ENCODE measurements around the gene HOTAIR.

DNA sequence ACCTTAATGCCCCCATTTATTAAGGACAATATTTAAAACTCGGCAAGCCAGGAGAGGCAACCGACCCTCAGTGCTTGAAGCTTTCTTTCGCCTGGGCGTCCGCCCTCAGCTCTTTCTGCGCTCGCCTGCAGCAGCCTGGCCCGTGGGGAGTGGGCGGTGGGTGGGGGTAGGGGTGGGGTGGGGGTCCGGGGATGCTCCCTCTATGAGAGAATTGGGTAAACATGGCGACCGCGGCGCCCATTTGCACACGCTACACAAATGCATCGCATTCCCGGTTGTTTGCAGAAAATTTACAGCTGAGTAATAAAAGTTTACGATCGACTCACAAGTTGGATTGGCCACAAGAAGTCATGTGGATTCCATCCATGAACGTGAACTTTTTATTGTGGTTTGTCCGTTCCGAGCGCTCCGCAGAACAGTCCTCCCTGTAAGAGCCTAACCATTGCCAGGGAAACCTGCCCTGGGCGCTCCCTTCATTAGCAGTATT is 41.8 kb upstream of the HOTAIR start:
- TF ChIP-seq, protein P1, sequence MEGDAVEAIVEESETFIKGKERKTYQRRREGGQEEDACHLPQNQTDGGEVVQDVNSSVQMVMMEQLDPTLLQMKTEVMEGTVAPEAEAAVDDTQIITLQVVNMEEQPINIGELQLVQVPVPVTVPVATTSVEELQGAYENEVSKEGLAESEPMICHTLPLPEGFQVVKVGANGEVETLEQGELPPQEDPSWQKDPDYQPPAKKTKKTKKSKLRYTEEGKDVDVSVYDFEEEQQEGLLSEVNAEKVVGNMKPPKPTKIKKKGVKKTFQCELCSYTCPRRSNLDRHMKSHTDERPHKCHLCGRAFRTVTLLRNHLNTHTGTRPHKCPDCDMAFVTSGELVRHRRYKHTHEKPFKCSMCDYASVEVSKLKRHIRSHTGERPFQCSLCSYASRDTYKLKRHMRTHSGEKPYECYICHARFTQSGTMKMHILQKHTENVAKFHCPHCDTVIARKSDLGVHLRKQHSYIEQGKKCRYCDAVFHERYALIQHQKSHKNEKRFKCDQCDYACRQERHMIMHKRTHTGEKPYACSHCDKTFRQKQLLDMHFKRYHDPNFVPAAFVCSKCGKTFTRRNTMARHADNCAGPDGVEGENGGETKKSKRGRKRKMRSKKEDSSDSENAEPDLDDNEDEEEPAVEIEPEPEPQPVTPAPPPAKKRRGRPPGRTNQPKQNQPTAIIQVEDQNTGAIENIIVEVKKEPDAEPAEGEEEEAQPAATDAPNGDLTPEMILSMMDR (IDR thresholded peaks at IDR 0.05): no peak
- TF ChIP-seq POLR2A (IDR thresholded peaks at IDR 0.05): no peak
- TF ChIP-seq EP300 (IDR thresholded peaks at IDR 0.05): no peak
